GM15510 (cell line): ENCODE measurements around the gene ADGRB2.

Experiments used
- POLR2A ChIP-seq: IDR thresholded peaks from 3 replicates; pipeline ENCODE4 v1.6.1; 2011; ENCODE audit warnings: borderline replicate concordance; ENCODE audit not compliant: insufficient read length; ENCODE audit errors: extremely low read depth

Gene ADGRB2

DNA sequence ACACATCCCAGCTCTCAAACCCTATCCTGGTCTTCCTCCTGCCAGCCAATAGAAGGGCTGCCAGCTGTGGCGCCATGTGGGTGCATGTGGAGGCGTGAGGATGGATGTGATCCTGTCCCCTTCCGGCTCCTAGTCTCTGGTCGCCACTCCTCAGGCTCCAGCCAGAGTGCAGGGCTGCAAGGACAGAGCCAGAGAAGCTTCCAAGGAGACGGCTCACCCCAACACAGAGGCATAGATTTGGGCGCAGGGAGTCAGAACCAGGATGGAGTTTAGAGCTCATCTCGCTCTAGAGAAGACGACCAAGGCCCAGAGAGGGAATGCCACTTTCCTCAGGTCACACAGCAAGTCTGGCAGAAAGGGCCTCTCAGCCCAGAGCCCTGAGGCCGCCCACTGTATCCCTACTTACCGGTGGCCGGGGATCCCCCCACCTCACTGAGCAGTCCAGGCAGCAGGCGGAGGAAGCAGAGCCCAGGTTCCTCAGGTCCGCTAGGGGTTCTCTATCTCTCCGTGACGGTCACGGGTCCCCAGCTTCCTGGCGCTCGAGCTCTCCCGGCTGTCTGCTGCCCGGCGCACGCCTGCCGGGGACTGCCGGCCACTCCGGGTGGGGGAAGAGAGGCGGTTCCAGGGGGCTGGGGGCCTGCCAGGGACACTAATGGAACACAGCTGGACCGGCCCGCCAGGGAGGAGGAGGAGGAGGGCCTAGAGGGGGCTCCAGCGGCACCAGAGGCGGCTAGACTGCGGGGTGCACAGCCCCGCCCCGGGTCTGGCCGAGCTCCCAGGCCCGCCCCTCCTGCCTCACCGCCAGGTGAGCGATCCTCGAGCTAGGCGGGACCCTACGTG is 60.5 kb downstream of the ADGRB2 start, which contains the start of gene COL16A1:
COL16A1 (minus strand) TSS at position 587 of the 840 bp plus-strand sequence. CDS start 1,824 bp downstream, outside the sequence.
- no peak for TF ChIP-seq POLR2A

DNA sequence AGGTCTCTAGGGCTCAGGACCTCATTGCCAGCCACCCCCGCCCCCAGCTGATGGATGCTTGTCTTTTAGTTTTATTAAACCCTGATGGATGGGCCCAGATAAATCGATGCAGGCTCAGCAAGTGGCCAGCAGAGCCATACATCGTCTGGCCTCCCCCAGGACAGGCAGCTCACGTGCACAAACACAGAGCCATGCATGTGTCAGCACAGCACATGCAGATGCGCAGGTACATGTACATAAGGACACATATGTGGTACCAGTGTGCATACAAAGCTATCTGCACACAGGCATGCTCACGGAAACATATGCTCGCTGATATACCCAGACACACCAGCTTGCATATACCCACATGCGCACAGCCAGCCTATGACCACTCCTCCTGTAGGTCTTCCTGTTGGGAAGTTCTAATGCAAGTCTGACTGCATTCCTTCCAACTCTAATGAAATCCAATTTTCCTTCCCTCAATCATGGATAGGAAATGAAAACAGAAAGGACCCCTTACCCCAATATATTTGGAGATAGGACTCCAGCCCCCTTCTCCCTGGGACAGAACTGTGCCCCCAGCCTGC is 61.2 kb downstream of the ADGRB2 start:
- TF ChIP-seq POLR2A, result no peak

DNA sequence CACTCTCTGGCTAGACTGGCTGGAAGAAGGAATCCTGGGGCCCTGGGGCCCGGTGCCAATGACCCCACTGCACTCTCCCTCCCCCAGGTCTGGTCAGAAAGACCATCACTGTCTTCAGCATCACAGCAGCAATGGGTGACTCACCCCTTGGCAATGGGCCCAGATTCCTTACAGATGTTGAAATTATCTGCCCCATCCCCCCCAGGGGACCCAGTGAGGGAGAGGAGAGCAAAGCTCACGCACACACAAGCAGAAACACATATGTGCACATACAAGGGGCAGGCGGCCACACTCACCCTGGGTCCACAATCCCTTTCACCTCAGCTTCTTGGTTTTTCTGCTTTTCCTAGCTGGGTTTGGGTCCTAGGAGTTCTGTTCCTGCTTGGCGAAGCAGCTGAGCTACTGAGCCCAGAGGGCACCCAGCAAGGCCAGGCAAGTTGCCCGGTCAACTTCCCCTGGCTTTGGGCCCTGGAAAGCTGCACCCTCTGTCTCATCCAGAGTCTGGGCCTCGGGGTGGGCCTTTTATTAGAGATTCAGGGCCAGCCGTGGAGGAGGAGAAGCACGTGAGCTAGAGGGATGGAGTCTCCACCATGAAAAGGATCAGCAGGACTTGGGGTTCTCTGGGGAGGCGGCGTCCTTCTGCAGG is 62.9 kb downstream of the ADGRB2 start:
- TF ChIP-seq POLR2A, result no peak

DNA sequence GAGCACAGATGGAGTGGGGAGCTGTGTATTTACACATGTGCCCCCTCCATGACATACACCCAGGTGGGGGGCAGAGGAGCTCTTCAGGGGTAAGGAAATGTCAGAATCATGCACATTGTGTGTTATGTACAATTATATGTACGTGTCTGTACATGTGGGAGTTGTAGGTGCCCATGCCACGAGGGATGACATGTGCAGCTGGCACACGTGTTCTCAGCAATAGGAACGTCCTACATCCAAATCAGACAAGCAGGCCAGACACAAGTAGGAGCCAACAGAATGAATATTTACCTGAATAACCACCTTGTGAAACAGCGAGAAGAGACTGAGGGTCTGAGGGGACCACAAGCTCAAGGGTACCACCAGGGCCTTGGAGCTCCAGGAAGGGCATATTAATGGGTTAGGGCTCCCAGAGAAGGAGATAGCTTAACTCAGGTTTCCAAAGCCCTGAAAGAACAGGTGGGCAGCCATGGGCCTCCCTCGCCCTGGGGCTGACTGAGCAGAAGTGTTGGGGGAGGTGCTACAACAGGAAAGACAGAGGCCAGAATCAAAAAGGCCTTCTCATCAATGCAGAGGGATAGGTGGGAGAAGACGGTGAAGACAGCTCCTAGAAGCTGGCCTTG is 63.6 kb downstream of the ADGRB2 start:
- TF ChIP-seq POLR2A, result no peak

DNA sequence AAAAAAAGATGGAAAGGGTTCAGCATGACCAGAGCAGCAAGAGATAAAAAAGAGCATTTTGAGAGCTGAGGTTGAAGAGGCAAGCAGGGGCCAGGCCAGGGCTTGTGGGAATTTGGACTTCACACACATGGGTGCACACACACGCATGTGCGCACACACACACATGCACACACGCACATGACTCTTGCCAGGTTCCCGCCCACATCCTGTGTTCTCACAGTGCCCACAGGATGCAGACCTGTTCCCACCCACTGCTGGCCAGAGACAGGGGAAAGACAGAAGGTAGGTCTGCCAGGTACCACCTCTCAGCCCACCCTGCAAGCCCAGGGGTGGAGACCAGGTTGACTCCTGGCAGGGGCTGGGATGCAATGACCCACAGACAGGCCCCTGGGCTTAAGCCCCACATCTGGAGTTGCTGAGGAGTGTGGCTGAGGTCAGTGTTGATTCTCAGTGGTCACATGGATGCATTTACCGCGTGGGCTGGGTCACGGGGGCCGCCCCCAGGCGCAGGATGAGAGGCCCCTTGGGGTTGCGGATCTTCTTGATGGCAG is 64.7 kb downstream of the ADGRB2 start:
- no peak for TF ChIP-seq POLR2A

DNA sequence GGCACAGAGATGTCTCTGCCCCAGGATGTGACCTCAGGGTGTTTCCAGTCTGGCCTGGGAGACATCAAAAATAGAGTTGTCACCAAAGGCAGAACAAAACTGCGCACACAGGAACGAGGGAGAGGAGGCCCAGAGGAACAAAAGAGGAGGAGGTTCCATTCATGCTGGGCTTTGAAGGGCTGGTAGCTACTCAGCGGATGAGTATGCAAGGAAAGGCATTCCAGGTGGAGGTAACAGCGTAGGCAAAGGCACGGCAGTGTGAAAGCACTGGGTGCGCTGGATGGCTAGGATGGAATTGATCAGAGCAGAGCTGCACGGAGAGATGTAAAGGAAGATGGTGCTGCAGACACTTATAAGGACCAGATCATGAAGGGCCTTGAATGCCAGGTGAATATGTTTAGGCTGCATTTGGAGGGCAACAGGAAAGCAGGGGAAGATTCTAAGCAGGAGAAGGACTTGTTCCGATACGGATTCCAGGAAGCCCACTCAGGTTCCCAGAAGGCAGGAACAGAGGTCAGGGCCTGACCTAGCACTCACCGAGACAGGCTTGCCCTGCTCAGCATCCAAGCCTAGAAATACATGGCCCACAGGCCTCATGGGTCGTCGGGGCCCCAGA is 66.7 kb downstream of the ADGRB2 start:
- no peak for TF ChIP-seq POLR2A

DNA sequence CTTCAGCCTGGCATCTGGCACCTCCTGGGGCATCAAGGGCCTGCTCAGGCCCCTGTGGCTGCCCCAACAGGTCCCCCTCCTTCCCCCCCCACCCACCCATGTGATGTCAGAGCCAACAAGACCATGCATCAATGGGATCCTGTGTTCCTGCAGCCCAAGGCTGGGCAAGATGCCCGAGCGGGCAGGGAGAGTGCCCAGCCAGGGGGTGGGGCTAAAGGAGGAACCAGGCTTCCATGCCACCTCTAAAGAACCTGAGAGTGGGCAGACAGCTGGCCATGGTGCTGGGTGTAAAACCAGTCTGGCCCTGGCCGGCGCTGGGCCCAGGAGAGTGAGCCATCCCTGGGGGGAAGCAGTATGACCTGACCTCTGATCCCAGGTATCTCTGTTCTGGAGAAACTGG is 67.9 kb downstream of the ADGRB2 start:
- TF ChIP-seq POLR2A, result no peak

DNA sequence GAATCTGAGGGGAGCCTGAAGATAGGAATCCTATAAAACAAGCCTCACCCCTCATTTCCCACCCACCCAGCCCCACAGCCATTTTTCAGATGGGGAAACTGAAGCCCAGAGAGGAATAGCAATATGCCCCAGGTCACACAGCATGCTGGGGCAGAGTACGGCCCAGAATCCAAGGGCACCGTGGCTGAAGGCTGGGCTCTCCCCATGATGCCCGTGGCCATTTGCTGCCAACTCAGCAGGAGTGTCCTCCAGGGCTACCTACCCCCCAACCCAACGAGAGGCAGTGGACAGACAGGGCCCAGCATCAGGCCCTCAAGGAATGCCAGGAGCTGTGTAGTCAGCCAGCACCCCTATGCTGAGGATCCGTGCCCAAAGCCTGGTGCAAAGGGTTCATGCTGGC is 68.8 kb downstream of the ADGRB2 start:
- TF ChIP-seq POLR2A, result no peak

DNA sequence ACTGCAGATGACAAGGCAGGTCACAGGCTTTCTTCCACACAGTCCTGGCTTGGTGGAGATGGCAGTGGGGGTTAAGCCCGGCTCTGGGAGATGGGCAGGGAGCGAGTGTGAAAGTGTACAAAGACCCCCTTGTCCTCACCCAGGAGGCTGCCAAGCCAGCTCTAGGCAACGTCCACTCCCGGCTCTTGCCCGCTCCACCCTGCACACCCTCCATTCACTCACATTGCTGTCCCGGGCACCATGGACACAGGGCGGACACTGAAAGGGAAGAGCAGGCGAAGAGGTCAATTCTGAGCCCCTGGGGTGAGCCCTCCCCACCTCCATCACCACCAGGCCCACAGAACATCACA is 69.2 kb downstream of the ADGRB2 start:
- no peak for TF ChIP-seq POLR2A

DNA sequence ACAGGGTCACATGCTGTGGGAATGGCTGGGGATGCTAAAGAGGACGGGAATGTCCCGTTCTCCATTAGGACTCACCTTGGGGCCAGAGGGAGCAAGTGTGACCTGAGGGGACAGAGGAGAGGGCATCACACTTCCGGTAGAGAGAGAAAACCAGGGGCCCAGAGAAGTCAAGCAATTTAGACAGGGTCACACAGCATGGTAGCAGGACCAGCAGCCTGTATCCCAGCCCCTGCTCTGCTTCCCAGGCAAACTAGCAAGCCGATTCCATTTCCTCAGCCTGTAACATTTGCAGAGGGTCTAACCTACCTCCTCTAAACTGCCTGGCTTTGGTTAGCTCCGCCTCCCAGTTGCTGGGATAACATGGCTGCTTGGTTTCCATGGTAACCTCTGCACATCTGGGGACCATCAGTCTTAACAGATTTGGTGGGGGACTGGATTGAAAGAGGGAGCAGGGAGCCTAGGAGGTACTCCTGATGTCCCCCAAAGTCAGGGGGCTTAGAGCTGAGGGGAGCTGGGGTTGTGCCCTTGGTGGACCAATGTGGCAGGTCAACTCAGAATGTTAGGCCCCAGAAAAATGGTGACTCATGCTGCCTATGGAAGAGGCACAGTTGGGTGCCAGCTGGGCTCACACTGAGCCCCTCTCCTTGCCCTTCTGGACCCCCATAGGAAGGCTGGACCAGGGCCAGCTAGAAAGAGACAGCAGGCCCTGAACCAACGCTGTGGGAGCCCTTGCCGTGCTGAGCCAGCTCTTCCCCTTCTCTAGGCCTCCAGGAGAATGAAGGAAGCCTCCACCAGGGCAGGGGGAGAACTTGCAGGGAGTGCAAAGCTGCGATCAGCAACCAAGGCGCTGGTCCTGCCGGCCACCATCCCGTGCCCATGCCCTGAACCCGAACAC is 69.8 kb downstream of the ADGRB2 start:
- TF ChIP-seq POLR2A, result no peak

DNA sequence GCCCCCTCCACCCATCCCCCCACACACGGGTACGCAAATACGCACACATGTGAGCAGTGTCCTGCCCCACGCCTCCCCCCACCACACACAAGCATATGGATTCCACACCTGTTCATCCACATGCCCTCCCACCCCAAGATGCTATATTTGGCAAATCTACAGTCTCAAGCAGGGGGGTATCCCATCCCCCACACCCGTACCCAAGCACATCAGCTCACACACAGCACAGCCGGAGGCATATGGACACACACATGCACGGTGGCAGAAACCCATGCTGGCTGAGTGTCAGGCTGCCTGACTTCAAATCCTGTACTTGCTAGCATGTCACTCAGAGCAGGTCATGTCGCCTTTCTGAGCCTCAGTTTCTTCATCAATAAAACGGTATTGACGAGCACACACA is 70.9 kb downstream of the ADGRB2 start:
- TF ChIP-seq POLR2A, result no peak

DNA sequence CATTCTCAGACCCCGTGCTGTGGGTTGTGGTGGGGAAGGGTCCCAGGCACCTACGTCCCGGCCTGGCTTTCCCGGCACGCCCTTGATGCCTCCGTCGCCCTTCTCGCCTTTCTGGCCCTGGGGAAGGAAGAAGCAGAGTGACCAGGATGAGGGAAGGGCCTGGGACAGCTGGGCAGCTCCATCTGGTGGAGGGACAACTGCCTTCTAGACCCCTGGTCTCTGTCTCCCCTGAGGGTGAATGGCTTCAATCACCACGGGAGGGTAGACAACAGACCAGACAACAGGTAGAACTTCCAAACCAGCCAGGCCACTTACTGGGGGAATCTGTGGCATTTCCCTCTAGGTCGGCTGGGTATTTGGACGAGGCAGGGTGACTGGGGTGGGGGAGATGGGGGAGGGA is 72.2 kb downstream of the ADGRB2 start:
- no peak for TF ChIP-seq POLR2A

DNA sequence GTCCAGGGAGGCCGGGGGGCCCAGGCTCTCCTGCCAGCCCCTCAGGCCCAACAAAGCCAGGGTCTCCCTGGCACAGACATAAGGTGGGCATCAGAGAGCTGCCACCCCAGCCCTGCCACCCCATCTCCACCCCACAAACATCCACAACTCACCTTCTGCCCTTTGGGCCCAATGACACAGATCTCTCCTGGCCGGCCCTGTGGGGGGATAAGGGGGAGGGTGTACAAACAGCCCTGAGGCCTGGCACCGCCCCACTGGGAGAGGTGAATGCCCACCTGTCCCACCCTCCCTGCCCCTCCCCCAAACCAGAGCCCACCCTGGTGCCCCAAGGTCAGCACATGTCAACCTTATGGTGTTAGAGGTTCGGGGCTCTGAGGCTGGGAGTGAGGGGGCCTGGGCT is 72.7 kb downstream of the ADGRB2 start:
- no peak for TF ChIP-seq POLR2A

DNA sequence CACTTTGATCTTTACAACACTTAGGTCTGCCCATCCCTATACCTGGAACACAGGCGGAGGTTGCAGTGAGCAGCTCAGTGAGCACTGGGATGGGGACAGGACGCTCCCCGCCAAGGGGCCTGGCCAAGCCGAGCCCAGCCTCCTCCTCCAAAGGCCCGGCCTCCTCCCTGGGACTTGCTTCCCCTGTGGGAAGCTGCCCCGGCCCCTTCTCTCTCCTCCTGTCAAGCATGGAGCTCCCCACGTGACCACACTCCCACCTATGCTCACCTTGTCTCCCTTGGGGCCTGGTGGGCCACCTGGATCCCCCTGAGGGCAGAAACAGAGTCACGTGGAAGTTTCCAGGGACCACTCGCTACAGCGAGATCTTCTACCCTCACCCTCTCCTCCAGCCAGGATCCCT is 73.2 kb downstream of the ADGRB2 start:
- TF ChIP-seq POLR2A, result no peak

DNA sequence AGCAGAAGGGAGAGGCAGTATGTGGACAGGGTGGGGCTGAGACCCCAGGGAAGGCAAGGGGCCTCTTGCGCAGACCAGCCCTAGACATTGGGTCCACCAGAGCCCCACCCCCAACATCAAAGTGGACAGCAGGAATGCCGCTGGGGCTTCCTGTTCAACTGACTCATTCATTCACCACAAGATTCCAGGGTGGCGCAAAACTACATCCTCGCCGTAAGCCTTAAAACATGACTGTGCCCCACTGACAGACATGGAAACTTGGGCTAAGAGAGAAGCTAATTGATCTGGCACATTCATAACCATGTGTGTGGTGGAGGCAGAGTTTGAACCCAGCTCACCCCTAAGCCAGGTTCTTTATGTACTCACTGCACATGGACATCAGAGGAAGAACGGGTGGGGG is 74.3 kb downstream of the ADGRB2 start:
- TF ChIP-seq POLR2A, result no peak

DNA sequence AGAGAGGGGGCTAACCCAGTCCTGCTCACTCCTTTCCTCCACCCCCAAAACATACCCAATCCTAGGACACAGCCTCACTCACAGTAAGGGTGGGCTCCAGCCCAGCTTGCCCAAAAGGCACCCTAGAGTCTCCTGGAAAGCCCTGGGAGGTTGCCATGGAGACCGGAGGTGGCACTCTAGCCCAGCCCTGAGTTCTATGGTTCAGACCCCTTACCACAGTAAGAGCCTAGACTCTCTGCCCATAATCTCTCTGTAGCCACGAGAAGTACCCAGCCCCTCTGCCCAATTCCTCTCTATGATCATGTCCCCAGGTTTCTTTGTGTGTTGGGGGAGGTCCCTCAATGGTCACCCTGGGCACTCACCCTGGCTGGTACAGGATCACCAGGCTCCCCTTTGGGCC is 74.8 kb downstream of the ADGRB2 start:
- no peak for TF ChIP-seq POLR2A
